ENCODE results near the gene MGAT1.

- no peak for TF ChIP-seq MAX (CRISPR knock-in tag; IDR thresholded peaks at IDR 0.05)
- TF ChIP-seq ATF3 (CRISPR knock-in tag; conservative IDR thresholded peaks at IDR 0.05): no peak
- no peak for TF ChIP-seq CBFB (CRISPR knock-in tag; IDR thresholded peaks at IDR 0.05; ENCODE audit: low read depth)
- no peak for TF ChIP-seq FOXP4 (CRISPR knock-in tag; IDR thresholded peaks at IDR 0.05)
- TF ChIP-seq MXD4 (CRISPR knock-in tag; IDR thresholded peaks at IDR 0.05; ENCODE audit: borderline replicate concordance): no peak
- no peak for TF ChIP-seq CTCF (IDR thresholded peaks at IDR 0.05)
- no peak for TF ChIP-seq ZNF416 (CRISPR knock-in tag; IDR thresholded peaks at IDR 0.05)
- TF ChIP-seq CREM (CRISPR knock-in tag; IDR thresholded peaks at IDR 0.05): no peak
- TF ChIP-seq ZBTB43 (CRISPR knock-in tag; IDR thresholded peaks at IDR 0.05): no peak
- no peak for TF ChIP-seq RORB (CRISPR knock-in tag; IDR thresholded peaks at IDR 0.05)
- TF ChIP-seq ZNF281 (CRISPR knock-in tag; IDR thresholded peaks at IDR 0.05): no peak
- no peak for TF ChIP-seq ZNF263 (CRISPR knock-in tag; IDR thresholded peaks at IDR 0.05; ENCODE audit: low read depth)
These were observed 48.0 kb upstream of the MGAT1 start for GRCh38 chr5:180850434-180851078.
